Activated naive CD4-positive, alpha-beta T cell treated with anti-CD3 and anti-CD28 coated beads, Interleukin-2, amount 10 ng/mL, durations not matched to agents 7 days and 5 days (primary cell): ENCODE data around the gene BIRC2.

Experiments
- CTCF ChIA-PET: fragments of 350-600 bp; sonication (Branson Sonifier 250); formaldehyde crosslinking; loops from one replicate; lab custom pipeline; 2021; ENCODE audit warnings: antibody characterized with exemption; lab: Charles Lee
- DNase-seq: peaks from one replicate; pipeline ENCODE4 v3.0.0-alpha.2; 2020
- H3K27ac Mint-ChIP-seq: one replicate; pipeline ENCODE4 v1.8.0; 2021; ENCODE audit warnings: mild to moderate bottlenecking, moderate library complexity, mixed read lengths
- H3K27me3 Mint-ChIP-seq: one replicate; pipeline ENCODE4 v1.8.0; 2021; ENCODE audit warnings: mild to moderate bottlenecking, mixed read lengths
- H3K36me3 Mint-ChIP-seq: one replicate; pipeline ENCODE4 v1.8.0; 2021; ENCODE audit warnings: mixed read lengths
- H3K4me1 Mint-ChIP-seq: one replicate; pipeline ENCODE4 v1.8.0; 2021; ENCODE audit warnings: mixed read lengths
- H3K4me3 Mint-ChIP-seq: one replicate; pipeline ENCODE4 v1.8.0; 2021; ENCODE audit warnings: mild to moderate bottlenecking, moderate library complexity, mixed read lengths
- H3K9me3 Mint-ChIP-seq: one replicate; pipeline ENCODE4 v1.8.0; 2021; ENCODE audit warnings: mixed read lengths

BIRC2 gene

GRCh38 chr11:102426000-102426399, 79.0 kb downstream of the BIRC2 start:
- H3K27me3 Mint-ChIP-seq = no peaks in the 10 kb centered on the region
- DNase-seq = no peak
- H3K4me3 Mint-ChIP-seq = no peak overlapping the region
- H3K9me3 Mint-ChIP-seq = no peaks in the 10 kb centered on the region
- H3K4me1 Mint-ChIP-seq = peaks cover 80% of the 10 kb centered on the region
- CTCF ChIA-PET = interaction anchor here (0.8 to 1.0 kb wide), 3 partner anchors 35 to 84 kb away, joined by 3 to 4 read pairs (median 3); no protein-coding TSS in a partner anchor
- peaks cover 64% of the 10 kb centered on the region for H3K36me3 Mint-ChIP-seq
- no peak overlapping the region for H3K27ac Mint-ChIP-seq

- Mint-ChIP-seq H3K4me1 (peaks cover 78% of the 10 kb centered on the region), H3K9me3 (peaks cover under 1% of the 10 kb centered on the region), H3K36me3 (peaks cover 64% of the 10 kb centered on the region), H3K27ac (no peak overlapping the region), H3K27me3 (no peaks in the 10 kb centered on the region), H3K4me3 (no peak overlapping the region)
- DNase-seq = no peak
- CTCF ChIA-PET = interaction anchor here (0.9 to 1.0 kb wide), 2 partner anchors 69 to 84 kb away, joined by 3 to 4 read pairs; no protein-coding TSS in a partner anchor
Observed at GRCh38 chr11:102426570-102426969, 79.6 kb downstream of the BIRC2 start.

GRCh38 chr11:102427068-102427467, 80.1 kb downstream of the BIRC2 start:
- Mint-ChIP-seq H3K27me3 (no peaks in the 10 kb centered on the region), H3K4me3 (no peak overlapping the region), H3K36me3 (peaks cover 69% of the 10 kb centered on the region), H3K27ac (peak overlapping the region; percentile 38), H3K9me3 (peaks cover 5% of the 10 kb centered on the region), H3K4me1 (peaks cover 78% of the 10 kb centered on the region)
- no peak for DNase-seq
- CTCF ChIA-PET = no interaction called here
